Fibroblast of pulmonary artery (primary cell): ENCODE data around the gene KCNT2.

Experiments used
- DNase-seq: peaks from one replicate; pipeline ENCODE4 v3.0.0-alpha.2; 2010; ENCODE audit warnings: low read depth
- H3K4me3 ChIP-seq: replicated peaks from 2 replicates; pipeline ENCODE4 v1.5.1; 2011; ENCODE audit warnings: low read depth, mild to moderate bottlenecking, control low read depth, low read length, moderate library complexity
- TF ChIP-seq, protein P1 (sequence below): IDR thresholded peaks from 2 replicates; pipeline ENCODE4 v1.5.1; 2011; ENCODE audit warnings: mild to moderate bottlenecking, control low read depth, low read length, inconsistent platforms; ENCODE audit errors: missing control alignments

The KCNT2 gene

DNA sequence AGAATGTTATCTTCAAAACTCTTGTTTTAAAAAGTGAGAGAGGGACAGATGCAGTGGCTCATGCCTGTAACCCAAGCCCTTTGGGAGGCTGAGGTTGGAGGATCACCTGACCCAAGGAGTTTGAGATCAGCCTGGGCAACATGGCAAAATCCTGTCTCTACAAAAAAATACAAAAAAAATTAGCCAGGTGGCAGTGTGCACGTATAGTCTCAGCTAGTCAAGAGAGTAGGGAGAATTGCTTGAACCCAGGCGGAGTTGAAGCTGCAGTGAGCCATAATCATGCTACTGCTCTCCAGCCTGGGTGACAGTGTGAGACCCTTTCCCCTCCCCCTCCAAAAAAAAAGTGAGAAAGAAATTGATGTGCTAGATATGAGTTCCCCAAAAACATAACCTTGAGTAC is 131.0 kb downstream of the KCNT2 start:
- TF ChIP-seq, protein P1, sequence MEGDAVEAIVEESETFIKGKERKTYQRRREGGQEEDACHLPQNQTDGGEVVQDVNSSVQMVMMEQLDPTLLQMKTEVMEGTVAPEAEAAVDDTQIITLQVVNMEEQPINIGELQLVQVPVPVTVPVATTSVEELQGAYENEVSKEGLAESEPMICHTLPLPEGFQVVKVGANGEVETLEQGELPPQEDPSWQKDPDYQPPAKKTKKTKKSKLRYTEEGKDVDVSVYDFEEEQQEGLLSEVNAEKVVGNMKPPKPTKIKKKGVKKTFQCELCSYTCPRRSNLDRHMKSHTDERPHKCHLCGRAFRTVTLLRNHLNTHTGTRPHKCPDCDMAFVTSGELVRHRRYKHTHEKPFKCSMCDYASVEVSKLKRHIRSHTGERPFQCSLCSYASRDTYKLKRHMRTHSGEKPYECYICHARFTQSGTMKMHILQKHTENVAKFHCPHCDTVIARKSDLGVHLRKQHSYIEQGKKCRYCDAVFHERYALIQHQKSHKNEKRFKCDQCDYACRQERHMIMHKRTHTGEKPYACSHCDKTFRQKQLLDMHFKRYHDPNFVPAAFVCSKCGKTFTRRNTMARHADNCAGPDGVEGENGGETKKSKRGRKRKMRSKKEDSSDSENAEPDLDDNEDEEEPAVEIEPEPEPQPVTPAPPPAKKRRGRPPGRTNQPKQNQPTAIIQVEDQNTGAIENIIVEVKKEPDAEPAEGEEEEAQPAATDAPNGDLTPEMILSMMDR: no peak
- DNase-seq: no peak

DNA sequence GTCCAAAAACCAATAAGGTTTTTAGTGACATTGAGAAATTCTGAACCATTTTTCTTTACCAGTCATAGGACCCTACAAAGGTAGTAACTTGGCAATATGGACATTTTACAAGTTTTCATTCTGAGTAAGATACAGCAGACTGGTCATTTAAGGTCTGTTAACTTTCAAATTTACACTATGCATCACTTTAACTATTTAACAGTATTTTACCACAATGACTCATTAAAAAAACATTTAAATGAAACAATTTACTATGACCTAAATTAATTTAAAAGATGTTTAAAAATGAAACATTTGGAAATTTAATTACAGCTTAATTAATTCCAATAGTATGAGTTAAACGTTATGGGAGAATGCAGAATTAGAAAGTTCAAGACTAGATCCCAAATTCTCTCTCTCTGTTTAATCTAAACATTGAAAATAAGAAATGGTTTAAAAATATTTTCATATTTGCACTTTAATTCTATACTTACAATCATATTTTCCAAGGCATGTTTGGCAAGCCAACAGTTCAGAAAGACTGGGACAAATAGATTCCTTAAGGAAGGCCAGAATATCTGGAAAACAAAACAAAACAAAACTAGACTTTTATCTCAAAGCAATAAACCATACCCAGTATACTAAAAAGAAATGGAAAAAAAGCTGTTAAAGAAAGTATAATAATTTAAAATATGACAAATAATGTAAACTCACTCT is 140.9 kb downstream of the KCNT2 start:
- H3K4me3 ChIP-seq: no peak overlapping the region
- DNase-seq: no peak
- TF ChIP-seq, protein P1: no peak

More for the DNA sequence above, 131.0 kb downstream of the KCNT2 start:
- H3K4me3 ChIP-seq: no peak overlapping the region

DNA sequence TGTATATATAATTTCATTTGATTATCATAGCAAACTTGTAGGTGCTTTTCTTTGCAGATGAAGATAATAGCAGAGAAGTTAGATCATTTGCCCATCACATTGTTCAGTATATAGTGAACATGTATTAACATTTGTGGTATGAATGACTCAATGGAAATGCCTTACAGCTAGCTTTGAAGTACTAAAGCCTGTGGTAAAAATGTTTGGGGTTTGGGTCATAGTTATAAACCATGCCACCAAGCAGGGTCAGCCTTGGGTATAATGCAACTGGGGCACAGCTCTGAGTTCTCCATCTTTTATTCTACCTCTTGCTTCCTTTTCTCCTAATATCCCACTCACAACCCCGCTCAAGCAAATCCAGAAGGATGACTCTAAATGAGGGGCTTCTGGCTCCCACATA is 141.6 kb downstream of the KCNT2 start:
- no peak overlapping the region for H3K4me3 ChIP-seq
- TF ChIP-seq, protein P1: no peak
- DNase-seq: peak; percentile 36

GRCh38 chr1:196466166-196466565 is 142.1 kb downstream of the KCNT2 start:
- TF ChIP-seq, protein P1: no peak
- no peak for DNase-seq
- no peak overlapping the region for H3K4me3 ChIP-seq

GRCh38 chr1:196464480-196464941 is 143.7 kb downstream of the KCNT2 start:
- no peak overlapping the region for H3K4me3 ChIP-seq
- TF ChIP-seq, protein P1: no peak
- no peak for DNase-seq

DNA sequence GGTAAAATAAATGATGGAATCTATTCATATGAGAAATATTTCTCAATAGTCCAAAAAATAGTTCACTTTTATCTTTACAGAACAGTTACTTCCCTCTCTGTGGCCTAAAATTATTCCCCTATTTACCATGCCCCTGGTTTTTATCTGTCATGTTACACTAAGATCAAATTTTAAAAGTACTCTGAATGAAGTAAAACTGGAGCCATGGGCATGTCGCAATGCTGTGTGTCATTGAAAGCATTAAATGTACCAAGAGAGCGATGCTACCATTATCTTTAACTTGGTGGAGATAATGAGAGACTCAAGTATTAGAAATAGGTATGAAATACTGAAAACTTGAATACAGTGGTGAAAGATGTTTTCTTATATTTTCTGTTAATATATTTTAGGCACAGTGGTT is 146.2 kb downstream of the KCNT2 start:
- no peak overlapping the region for H3K4me3 ChIP-seq
- DNase-seq: peak; percentile 43
- TF ChIP-seq, protein P1: no peak

GRCh38 chr1:196461521-196461920 is 146.7 kb downstream of the KCNT2 start:
- no peak for DNase-seq
- TF ChIP-seq, protein P1: no peak

More at GRCh38 chr1:196461521-196461920, 146.7 kb downstream of the KCNT2 start:
- H3K4me3 ChIP-seq: no peak overlapping the region
